ENCODE data around the gene TRAPPC10.
A peak's percentile ranks its signal among the peaks of the same experiment; 100 is the strongest.

The TRAPPC10 gene

DNA sequence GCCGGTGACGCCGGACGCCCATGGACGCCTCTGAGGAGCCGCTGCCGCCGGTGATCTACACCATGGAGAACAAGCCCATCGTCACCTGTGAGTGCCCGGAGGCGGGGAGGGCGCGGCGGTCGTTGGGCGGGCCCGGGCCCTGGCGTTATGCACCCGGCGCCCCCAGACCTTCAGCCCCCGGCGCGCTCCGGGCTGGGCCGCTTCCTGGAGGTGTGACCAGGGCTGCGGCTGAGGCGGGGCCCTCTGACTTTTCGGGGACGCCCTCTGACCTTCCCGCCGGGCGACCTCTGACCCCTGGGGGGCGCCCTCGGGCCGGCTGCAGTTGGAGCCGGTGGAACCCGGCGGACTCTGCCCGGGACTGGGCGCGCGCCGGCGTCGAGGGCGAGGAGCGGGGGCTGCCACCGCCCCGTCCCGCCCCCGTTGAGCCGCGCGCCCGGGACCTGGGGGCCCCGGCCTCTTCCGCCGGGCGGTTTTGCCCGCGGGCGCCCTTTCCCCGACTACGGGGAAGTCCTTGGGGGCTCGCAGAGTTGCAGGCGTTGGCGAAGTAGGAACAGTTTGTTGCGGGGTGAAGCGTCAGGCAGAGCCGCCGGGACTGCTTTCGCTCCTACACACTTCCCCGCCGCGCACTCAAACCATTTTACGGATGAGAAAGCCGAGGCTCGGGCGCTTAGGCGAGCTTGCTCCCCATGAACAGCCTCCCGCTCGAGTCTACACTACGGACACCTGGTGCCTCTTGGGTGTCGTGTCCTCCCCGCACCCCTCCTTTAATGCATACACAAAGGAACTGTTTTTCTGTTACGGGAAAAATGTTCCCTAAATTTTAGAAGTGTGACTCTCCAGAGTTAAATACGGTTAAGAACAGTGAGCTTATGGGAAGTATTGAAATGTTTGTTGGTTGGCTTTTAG is 618 bp downstream of the TRAPPC10 start:
- Histone ChIP-seq H3K36me3 (ENCODE audit: control insufficient read depth, insufficient read depth, low read length) (no peaks in the 10 kb centered on the region), H3K4me3 (replicated peaks; ENCODE audit: low read depth, low read length) (peak overlapping the region; percentile 87), H3K27me3 (replicated peaks; ENCODE audit: control insufficient read depth, insufficient read depth, low read length) (no peaks in the 10 kb centered on the region)
- peak; percentile 87 for DNase-seq (ENCODE audit: extremely low read depth, insufficient read length)
- TF ChIP-seq, protein P1, sequence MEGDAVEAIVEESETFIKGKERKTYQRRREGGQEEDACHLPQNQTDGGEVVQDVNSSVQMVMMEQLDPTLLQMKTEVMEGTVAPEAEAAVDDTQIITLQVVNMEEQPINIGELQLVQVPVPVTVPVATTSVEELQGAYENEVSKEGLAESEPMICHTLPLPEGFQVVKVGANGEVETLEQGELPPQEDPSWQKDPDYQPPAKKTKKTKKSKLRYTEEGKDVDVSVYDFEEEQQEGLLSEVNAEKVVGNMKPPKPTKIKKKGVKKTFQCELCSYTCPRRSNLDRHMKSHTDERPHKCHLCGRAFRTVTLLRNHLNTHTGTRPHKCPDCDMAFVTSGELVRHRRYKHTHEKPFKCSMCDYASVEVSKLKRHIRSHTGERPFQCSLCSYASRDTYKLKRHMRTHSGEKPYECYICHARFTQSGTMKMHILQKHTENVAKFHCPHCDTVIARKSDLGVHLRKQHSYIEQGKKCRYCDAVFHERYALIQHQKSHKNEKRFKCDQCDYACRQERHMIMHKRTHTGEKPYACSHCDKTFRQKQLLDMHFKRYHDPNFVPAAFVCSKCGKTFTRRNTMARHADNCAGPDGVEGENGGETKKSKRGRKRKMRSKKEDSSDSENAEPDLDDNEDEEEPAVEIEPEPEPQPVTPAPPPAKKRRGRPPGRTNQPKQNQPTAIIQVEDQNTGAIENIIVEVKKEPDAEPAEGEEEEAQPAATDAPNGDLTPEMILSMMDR (IDR thresholded peaks at IDR 0.05; ENCODE audit: insufficient read depth, low read length, poor library complexity, severe bottlenecking), result peak; percentile 61

DNA sequence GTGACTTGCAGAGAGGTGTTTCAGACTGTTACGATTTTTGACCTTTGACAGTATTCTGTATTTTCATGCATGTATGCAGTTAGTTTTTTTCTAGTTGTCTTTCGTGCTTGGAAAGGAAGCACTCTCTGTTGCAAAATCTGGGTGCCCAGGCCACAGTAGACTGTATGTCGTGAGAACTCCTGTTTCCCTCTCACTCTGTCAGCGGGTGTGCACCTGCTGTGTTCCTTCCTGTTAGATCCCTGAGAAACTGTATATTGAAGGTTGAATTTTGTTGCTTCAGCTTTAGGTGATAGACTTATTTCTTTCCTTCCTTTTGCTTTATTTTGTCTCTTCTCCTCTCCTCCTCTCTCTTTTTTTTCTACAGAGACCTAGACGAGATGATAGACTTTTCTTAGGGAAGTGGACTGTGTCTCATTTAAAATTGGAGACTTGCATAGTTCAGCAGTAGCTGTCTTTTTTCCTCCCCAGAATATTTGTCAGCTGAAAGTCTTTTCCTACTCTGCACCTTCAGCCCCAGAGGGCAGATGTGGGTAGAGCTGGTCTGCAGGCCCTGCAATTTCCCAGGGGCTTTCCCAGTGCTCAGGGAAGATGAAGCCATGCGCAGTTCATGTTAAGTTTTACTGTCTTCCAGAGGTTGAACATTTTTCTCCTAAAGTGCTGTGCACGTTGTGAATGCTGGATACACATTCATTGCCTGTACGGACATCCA is 1.4 kb downstream of the TRAPPC10 start:
- no peak for DNase-seq (ENCODE audit: extremely low read depth, insufficient read length)
- no peaks in the 10 kb centered on the region for H3K27me3 ChIP-seq (replicated peaks; ENCODE audit: control insufficient read depth, insufficient read depth, low read length)
- H3K36me3 ChIP-seq (ENCODE audit: control insufficient read depth, insufficient read depth, low read length), result no peaks in the 10 kb centered on the region
- peak overlapping the region; percentile 87 for H3K4me3 ChIP-seq (replicated peaks; ENCODE audit: low read depth, low read length)
- TF ChIP-seq, protein P1 (IDR thresholded peaks at IDR 0.05; ENCODE audit: insufficient read depth, low read length, poor library complexity, severe bottlenecking), result no peak

DNA sequence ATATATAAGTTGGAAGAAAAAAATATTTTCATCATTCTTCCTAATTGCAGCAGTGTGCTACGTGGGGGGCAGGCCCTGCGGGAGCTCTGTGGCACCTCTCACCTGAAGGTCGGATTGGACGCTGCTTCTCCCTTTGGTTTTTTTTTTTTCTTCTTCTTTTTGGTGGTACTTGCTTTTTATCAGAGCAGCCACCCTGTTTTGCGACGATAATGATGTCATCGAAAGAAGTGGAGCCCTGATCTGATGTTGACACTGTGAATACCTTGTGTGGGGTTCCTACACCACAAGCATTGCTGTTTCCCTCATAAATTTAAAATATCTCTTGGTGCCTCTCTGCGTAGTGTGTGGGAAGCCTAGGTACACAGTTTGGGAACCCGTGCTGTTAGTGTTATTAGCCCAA is 5.5 kb downstream of the TRAPPC10 start:
- no peak overlapping the region for H3K4me3 ChIP-seq (replicated peaks; ENCODE audit: low read depth, low read length)
- TF ChIP-seq, protein P1 (IDR thresholded peaks at IDR 0.05; ENCODE audit: insufficient read depth, low read length, poor library complexity, severe bottlenecking), result no peak
- no peaks in the 10 kb centered on the region for H3K27me3 ChIP-seq (replicated peaks; ENCODE audit: control insufficient read depth, insufficient read depth, low read length)
- H3K36me3 ChIP-seq (ENCODE audit: control insufficient read depth, insufficient read depth, low read length), result peaks cover 1% of the 10 kb centered on the region; the same call in 1 of the 2 replicates
- no peak for DNase-seq (ENCODE audit: extremely low read depth, insufficient read length)

DNA sequence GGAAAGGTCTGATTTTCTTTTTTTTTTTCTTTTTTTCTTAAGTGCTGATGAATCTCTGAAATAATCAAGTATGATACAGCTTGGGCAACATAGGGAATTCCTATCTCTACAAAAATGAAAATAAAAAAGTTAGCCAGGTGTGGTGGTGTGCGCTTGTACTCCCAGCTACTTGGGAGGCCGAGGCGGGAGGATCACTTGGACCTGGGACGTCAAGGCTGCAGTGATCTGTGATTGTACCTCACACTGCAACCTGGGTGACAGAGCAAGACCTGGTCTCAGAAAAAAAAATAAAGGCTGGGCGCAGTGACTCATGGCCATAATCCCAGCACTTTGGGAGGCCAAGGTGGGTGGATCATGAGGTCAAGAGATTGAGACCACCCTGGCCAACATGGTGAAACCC is 6.0 kb downstream of the TRAPPC10 start:
- TF ChIP-seq, protein P1 (IDR thresholded peaks at IDR 0.05; ENCODE audit: insufficient read depth, low read length, poor library complexity, severe bottlenecking), result no peak
- no peak for DNase-seq (ENCODE audit: extremely low read depth, insufficient read length)
- no peaks in the 10 kb centered on the region for H3K27me3 ChIP-seq (replicated peaks; ENCODE audit: control insufficient read depth, insufficient read depth, low read length)
- no peak overlapping the region for H3K4me3 ChIP-seq (replicated peaks; ENCODE audit: low read depth, low read length)
- peaks cover 1% of the 10 kb centered on the region; the same call in 1 of the 2 replicates for H3K36me3 ChIP-seq (ENCODE audit: control insufficient read depth, insufficient read depth, low read length)

DNA sequence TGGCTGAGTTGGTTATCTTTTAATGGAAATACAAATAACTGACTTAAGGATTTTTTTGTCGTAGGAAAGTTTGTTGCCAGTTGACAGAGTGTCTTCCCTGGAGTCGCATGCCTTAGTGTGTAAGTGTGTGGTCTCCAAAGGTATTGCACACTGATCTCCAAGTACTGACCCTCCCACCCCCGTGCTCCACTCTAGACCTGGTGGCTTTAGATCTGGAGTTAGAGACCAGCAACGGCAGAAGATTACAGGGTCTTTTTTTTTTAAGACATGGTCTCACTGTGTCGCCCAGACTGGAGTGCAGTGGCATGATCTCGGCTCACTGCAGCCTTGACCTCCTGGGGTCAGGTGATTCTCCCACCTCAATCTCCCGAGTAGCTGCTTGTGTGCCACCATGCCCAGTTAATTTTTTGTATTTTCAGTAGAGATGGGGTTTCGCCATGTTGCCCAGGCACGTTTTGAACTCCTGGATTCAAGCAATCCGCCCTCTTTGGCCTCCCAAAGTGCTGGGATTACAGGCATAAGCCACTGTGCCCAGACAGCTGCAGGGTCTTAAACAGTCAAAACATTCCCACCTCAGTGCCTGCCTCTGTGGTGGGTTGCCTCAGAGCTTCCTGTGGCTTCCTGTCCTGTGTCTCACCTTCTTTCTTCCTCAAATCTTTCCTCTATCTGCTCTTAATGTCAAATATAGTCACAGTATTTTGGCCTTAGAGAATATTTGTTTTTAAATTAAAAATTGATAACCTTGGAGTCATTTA is 6.9 kb downstream of the TRAPPC10 start:
- H3K36me3 ChIP-seq (ENCODE audit: control insufficient read depth, insufficient read depth, low read length), result peaks cover 1% of the 10 kb centered on the region; the same call in 1 of the 2 replicates
- no peaks in the 10 kb centered on the region for H3K27me3 ChIP-seq (replicated peaks; ENCODE audit: control insufficient read depth, insufficient read depth, low read length)
- DNase-seq (ENCODE audit: extremely low read depth, insufficient read length), result no peak
- TF ChIP-seq, protein P1 (IDR thresholded peaks at IDR 0.05; ENCODE audit: insufficient read depth, low read length, poor library complexity, severe bottlenecking), result no peak
- H3K4me3 ChIP-seq (replicated peaks; ENCODE audit: low read depth, low read length), result no peak overlapping the region
